ENCODE data around the gene DIO1. TPM values are rescaled to one million over a fixed set of nuclear protein-coding genes. Genes with fewer than 3 reads are reported as not detected.

The DIO1 gene
- total and polyA plus RNA-seq, 4 experiments from 2014 or later: not detected

DNA sequence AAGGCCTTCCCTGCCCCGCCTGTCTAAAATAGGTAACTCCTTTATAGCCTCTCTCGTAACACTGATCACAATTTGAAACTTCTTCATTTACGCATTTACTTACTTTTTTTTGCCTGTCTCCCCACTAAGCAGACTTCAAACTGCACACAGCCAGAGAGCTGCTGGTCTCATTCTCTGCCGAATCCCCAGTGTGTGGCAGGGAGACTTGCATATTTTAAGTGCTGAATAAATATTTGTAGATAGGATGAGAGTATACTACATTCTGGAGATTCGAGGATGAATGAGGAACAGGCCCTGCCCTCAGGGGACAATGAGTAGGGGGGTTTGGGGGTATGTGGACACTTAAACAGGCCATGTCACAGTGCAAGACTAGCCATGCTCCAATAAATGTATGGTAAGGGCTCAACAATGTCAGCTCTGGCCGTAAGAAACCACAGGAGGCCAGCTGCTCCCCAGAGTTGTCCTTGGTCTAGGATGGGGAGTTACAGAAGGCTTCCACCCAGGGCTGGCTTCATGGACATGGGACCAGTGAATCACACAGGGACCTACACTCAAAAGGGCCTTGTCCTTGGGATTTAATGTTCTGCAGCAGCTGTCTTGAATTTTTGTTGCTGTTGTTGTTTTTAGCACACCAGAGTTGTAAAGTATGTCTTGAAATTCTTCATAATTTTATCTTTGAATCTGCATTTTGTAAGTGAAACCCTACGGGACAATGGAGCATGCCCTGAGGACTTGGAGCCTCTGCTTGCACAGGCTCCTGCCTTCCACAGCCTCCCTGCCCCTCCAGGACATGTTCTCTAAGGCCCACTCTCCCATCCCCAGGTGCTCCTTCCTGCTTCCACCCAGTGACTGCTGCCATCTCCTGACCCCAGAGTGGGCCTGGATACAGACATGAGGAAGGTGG is 8.5 kb downstream of the DIO1 start:
- intact Hi-C loops (cut with micrococcal nuclease): no loop called here
- Mint-ChIP-seq H3K4me3 (no peak overlapping the region), H3K9me3 (no peaks in the 10 kb centered on the region), H3K27me3 (no peaks in the 10 kb centered on the region), H3K36me3 (no peaks in the 10 kb centered on the region), H3K27ac (peak overlapping the region in 1 of 7 donors; percentile 31), H3K4me1 (no peaks in the 10 kb centered on the region)
- ChIA-PET CTCF (ENCODE audit: partially characterized antibody) (no interaction called here), POLR2A (ENCODE audit: partially characterized antibody) (interaction anchor here (1.1 to 1.8 kb wide), 2 partner anchors 9 to 12 kb away, joined by 3 to 5 read pairs; partner anchors contain the start of gene YIPF1)
- no peak for DNase-seq
- Histone ChIP-seq H3K9me3 (ENCODE audit: control insufficient read depth in 1 of 2, low read length in 2 of 2) (no peaks in the 10 kb centered on the region), H3K4me1 (ENCODE audit: insufficient read depth, low read length) (no peaks in the 10 kb centered on the region), H3K27me3 (ENCODE audit: insufficient read depth, low read length) (no peaks in the 10 kb centered on the region), H3K4me3 (ENCODE audit: low read length in 2 of 2) (no peak overlapping the region), H3K27ac (ENCODE audit: low read depth, low read length) (no peak overlapping the region), H3K36me3 (ENCODE audit: insufficient read depth, low read length) (no peaks in the 10 kb centered on the region)

DNA sequence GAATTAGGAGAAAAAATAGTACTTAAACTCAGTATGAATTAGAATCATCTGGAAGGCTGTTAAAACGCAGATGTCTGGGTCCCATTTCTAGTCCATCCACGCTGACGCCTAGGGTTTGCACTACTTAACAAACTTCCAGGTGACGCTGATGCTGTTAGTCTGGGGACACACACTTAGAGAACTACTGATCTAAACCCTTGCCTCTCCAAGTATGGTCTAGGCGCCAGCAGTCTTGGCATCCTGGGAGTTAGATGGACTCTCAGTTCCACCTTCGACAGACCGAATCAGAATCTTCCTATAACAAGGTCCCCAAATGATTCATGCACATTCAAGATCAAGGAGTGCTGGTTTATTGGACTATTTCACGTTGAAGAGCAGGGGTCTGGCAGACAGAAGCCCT is 11.5 kb downstream of the DIO1 start:
- Mint-ChIP-seq H3K27me3 (no peaks in the 10 kb centered on the region), H3K9me3 (no peaks in the 10 kb centered on the region), H3K4me3 (no peak overlapping the region), H3K27ac (no peak overlapping the region), H3K4me1 (no peaks in the 10 kb centered on the region), H3K36me3 (peaks cover 1 to 6% of the 10 kb centered on the region in 2 donors)
- ChIA-PET CTCF (ENCODE audit: partially characterized antibody) (no interaction called here), POLR2A (ENCODE audit: partially characterized antibody) (no interaction called here)
- Histone ChIP-seq H3K4me3 (ENCODE audit: low read length in 2 of 2) (no peak overlapping the region), H3K27ac (ENCODE audit: low read depth, low read length) (no peak overlapping the region), H3K4me1 (ENCODE audit: insufficient read depth, low read length) (no peaks in the 10 kb centered on the region), H3K9me3 (ENCODE audit: control insufficient read depth in 1 of 2, low read length in 2 of 2) (no peaks in the 10 kb centered on the region), H3K36me3 (ENCODE audit: insufficient read depth, low read length) (no peaks in the 10 kb centered on the region), H3K27me3 (ENCODE audit: insufficient read depth, low read length) (no peaks in the 10 kb centered on the region)
- no peak for DNase-seq
- intact Hi-C loops (cut with micrococcal nuclease): no loop called here

DNA sequence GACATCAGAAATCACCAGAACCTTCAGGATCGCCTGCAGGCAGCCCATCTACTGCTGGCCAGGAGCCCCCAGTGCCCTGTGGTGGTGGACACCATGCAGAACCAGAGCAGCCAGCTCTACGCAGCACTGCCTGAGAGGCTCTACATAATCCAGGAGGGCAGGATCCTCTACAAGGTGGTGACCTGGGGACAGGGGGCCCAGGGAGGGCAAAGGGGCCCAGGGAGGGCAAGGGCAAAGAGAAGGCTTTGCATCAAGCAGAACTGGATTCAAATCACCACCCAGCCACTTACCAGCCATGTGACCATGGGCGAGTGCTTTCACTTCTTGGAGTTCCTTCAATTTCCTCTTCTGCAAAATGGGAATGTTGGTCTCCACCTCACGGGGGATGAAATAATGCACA is 12.1 kb downstream of the DIO1 start:
- no peaks in the 10 kb centered on the region for H3K36me3 ChIP-seq (ENCODE audit: insufficient read depth, low read length)
- ChIA-PET CTCF (ENCODE audit: partially characterized antibody) (no interaction called here), POLR2A (ENCODE audit: partially characterized antibody) (no interaction called here)
- intact Hi-C loops (cut with micrococcal nuclease): no loop called here
- Mint-ChIP-seq H3K27me3 (no peaks in the 10 kb centered on the region), H3K27ac (no peak overlapping the region), H3K36me3 (peaks cover 1 to 6% of the 10 kb centered on the region in 2 donors), H3K4me1 (no peaks in the 10 kb centered on the region), H3K4me3 (no peak overlapping the region), H3K9me3 (no peaks in the 10 kb centered on the region)
- H3K27me3 ChIP-seq (ENCODE audit: insufficient read depth, low read length): no peaks in the 10 kb centered on the region
- H3K27ac ChIP-seq (ENCODE audit: low read depth, low read length): no peak overlapping the region
- no peaks in the 10 kb centered on the region for H3K9me3 ChIP-seq (ENCODE audit: control insufficient read depth in 1 of 2, low read length in 2 of 2)
- no peaks in the 10 kb centered on the region for H3K4me1 ChIP-seq (ENCODE audit: insufficient read depth, low read length)
- no peak overlapping the region for H3K4me3 ChIP-seq (ENCODE audit: low read length in 2 of 2)
- DNase-seq: no peak

DNA sequence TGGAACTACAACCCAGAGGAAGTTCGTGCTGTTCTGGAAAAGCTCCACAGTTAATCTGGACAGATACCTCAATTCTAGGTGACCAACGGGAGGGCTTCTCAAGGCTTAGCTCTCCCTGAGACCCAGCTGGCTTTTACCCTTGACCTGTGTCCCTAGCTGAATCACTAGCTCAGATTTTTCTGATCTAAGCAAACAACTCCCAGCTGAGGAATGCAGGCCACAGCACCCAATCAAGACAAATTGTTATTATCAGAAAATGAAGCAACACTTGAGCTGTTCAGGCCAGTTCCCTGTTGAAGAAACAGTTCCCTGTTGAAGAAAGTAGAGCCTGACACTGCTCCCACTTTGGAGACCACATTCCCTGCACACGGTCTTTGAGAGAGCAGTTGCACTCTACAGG is 16.0 kb downstream of the DIO1 start:
- Histone ChIP-seq H3K9me3 (ENCODE audit: control insufficient read depth in 1 of 2, low read length in 2 of 2) (no peaks in the 10 kb centered on the region), H3K4me1 (ENCODE audit: insufficient read depth, low read length) (no peaks in the 10 kb centered on the region), H3K4me3 (ENCODE audit: low read length in 2 of 2) (no peak overlapping the region), H3K36me3 (ENCODE audit: insufficient read depth, low read length) (no peaks in the 10 kb centered on the region), H3K27me3 (ENCODE audit: insufficient read depth, low read length) (no peaks in the 10 kb centered on the region), H3K27ac (ENCODE audit: low read depth, low read length) (no peak overlapping the region)
- H3K36me3 Mint-ChIP-seq: peaks cover 11 to 17% of the 10 kb centered on the region in 2 donors
- ChIA-PET POLR2A (ENCODE audit: partially characterized antibody) (no interaction called here), CTCF (ENCODE audit: partially characterized antibody) (interaction anchor here (0.8 to 1.4 kb wide), 3 partner anchors 31 to 50 kb away, joined by 3 to 4 read pairs (median 4); no protein-coding TSS in a partner anchor)
- H3K9me3 Mint-ChIP-seq: no peaks in the 10 kb centered on the region
- intact Hi-C loops (cut with micrococcal nuclease): no loop called here
- DNase-seq: no peak
- no peak overlapping the region for H3K27ac Mint-ChIP-seq
- H3K4me3 Mint-ChIP-seq: no peak overlapping the region
- no peaks in the 10 kb centered on the region for H3K27me3 Mint-ChIP-seq
- peaks cover 0 to 1% (median 0%) of the 10 kb centered on the region in 4 donors for H3K4me1 Mint-ChIP-seq

DNA sequence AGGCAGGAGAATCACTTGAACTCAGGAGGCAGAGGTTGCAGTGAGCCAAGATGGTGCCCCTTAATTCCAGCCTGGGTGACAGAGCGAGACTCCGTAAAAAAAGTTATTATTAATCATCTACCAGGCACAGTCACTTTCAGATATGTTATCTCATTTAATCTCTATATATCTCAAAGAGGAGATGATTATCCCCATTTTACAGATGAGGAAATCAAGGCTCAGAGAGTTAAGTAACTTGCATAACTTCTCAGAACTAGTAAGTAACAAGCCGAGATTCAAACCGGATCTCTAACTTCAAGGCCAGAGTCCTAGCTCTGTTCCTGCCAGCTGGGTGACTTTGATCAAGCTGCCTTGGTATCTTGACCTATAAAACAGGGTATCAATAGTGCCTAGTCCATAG is 17.5 kb downstream of the DIO1 start:
- Histone ChIP-seq H3K27ac (ENCODE audit: low read depth, low read length) (no peak overlapping the region), H3K9me3 (ENCODE audit: control insufficient read depth in 1 of 2, low read length in 2 of 2) (no peaks in the 10 kb centered on the region), H3K36me3 (ENCODE audit: insufficient read depth, low read length) (no peaks in the 10 kb centered on the region), H3K27me3 (ENCODE audit: insufficient read depth, low read length) (no peaks in the 10 kb centered on the region), H3K4me3 (ENCODE audit: low read length in 2 of 2) (no peak overlapping the region), H3K4me1 (ENCODE audit: insufficient read depth, low read length) (peaks cover 11% of the 10 kb centered on the region)
- intact Hi-C loops (cut with micrococcal nuclease): no loop called here
- Mint-ChIP-seq H3K4me3 (no peak overlapping the region), H3K27me3 (no peaks in the 10 kb centered on the region), H3K36me3 (peaks cover 17 to 18% of the 10 kb centered on the region in 2 donors), H3K27ac (no peak overlapping the region), H3K4me1 (peaks cover 6 to 11% (median 8%) of the 10 kb centered on the region in 4 donors), H3K9me3 (no peaks in the 10 kb centered on the region)
- CTCF ChIA-PET (ENCODE audit: partially characterized antibody): interaction anchor here (1.3 kb wide), 1 partner anchor 51 kb away, joined by 4 read pairs; no protein-coding TSS in a partner anchor
- no peak for DNase-seq
- POLR2A ChIA-PET (ENCODE audit: partially characterized antibody): no interaction called here

DNA sequence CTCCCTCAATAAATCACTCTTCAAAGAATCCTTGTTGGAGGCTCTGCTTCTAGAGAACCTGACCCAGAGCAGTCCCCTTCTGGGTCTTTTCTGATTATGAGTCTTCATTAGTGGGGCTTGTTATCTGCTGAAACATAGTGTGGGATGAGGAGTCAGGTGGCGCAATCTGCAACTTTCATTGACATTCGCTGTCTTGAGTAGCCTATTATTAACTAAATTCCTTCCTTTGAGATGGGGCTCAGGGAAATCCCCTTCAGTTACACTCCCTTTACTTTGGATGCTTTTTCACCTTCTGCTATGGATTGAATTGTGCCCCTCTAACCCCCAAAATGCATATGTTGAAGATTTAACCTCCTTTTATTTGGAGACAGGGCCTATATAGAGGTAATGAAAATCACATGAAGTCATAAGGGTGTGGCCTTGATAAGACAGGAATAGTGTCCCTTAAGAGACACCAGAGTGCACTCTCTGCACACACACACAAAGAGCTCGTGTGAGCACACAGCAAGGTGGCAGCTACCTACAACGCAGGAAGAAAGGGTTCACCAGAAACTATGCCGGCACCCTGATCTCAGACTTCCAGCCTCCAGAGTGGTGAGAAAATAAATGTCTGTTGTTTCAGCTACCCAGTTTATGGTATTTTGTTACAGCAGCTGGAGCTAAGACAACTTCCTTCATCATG is 19.5 kb downstream of the DIO1 start:
- intact Hi-C loops (cut with micrococcal nuclease): no loop called here
- no peaks in the 10 kb centered on the region for H3K9me3 Mint-ChIP-seq
- ChIA-PET CTCF (ENCODE audit: partially characterized antibody) (interaction anchor here (1.8 kb wide), 1 partner anchor 53 kb away, joined by 6 read pairs; no protein-coding TSS in a partner anchor), POLR2A (ENCODE audit: partially characterized antibody) (no interaction called here)
- no peak for DNase-seq
- H3K4me1 ChIP-seq (ENCODE audit: insufficient read depth, low read length): peaks cover 11% of the 10 kb centered on the region
- no peak overlapping the region for H3K4me3 Mint-ChIP-seq
- H3K27me3 ChIP-seq (ENCODE audit: insufficient read depth, low read length): no peaks in the 10 kb centered on the region
- H3K4me1 Mint-ChIP-seq: peaks cover 8 to 18% (median 11%) of the 10 kb centered on the region in 4 donors
- H3K36me3 ChIP-seq (ENCODE audit: insufficient read depth, low read length): peaks cover 2% of the 10 kb centered on the region
- no peak overlapping the region for H3K27ac ChIP-seq (ENCODE audit: low read depth, low read length)
- H3K27ac Mint-ChIP-seq: peak overlapping the region in 1 of 7 donors; percentile 46
- no peak overlapping the region for H3K4me3 ChIP-seq (ENCODE audit: low read length in 2 of 2)
- no peaks in the 10 kb centered on the region for H3K9me3 ChIP-seq (ENCODE audit: control insufficient read depth in 1 of 2, low read length in 2 of 2)
- no peaks in the 10 kb centered on the region for H3K27me3 Mint-ChIP-seq
- peaks cover 17 to 21% of the 10 kb centered on the region in 2 donors for H3K36me3 Mint-ChIP-seq

DNA sequence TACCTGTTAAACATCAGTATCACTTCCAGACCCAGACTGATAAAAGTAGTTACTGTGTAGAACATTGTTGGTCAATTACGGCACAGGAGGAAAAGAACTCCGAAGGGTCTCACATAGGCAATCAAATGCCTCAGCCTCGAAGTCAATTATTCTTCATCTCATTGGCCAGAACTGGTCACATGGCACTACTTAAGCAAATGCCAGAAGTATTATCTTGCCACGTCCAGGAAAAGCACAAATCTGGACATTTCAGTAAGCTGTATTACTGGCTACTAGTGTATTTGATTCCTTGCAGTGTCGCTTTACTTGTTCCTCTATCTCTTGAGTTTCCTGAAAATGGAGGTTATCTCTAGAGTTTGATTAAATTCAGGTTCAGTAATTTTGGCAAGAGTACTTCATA is 24.4 kb downstream of the DIO1 start:
- H3K4me1 Mint-ChIP-seq: peaks cover 17 to 32% (median 22%) of the 10 kb centered on the region in 4 donors
- H3K36me3 ChIP-seq (ENCODE audit: insufficient read depth, low read length): peaks cover 12% of the 10 kb centered on the region

More for the DNA sequence above, 24.4 kb downstream of the DIO1 start:
- ChIA-PET POLR2A (ENCODE audit: partially characterized antibody) (interaction anchor here (1.2 kb wide), 1 partner anchor 27 kb away, joined by 5 read pairs; the partner anchor contains the start of gene IFT25), CTCF (ENCODE audit: partially characterized antibody) (interaction anchor here (1.3 kb wide), 1 partner anchor 41 kb away, joined by 6 read pairs; no protein-coding TSS in a partner anchor)
- H3K36me3 Mint-ChIP-seq: peaks cover 22 to 27% of the 10 kb centered on the region in 2 donors
- no peaks in the 10 kb centered on the region for H3K9me3 ChIP-seq (ENCODE audit: control insufficient read depth in 1 of 2, low read length in 2 of 2)
- no peak overlapping the region for H3K4me3 Mint-ChIP-seq
- no peaks in the 10 kb centered on the region for H3K9me3 Mint-ChIP-seq
- H3K4me3 ChIP-seq (ENCODE audit: low read length in 2 of 2): no peak overlapping the region
- no peaks in the 10 kb centered on the region for H3K27me3 Mint-ChIP-seq
- peaks cover 16% of the 10 kb centered on the region for H3K4me1 ChIP-seq (ENCODE audit: insufficient read depth, low read length)
- intact Hi-C loops (cut with micrococcal nuclease): no loop called here
- peak overlapping the region in 1 of 7 donors; percentile 4 for H3K27ac Mint-ChIP-seq
- H3K27me3 ChIP-seq (ENCODE audit: insufficient read depth, low read length): no peaks in the 10 kb centered on the region
- DNase-seq: no peak
- H3K27ac ChIP-seq (ENCODE audit: low read depth, low read length): no peak overlapping the region

All from CD4-positive, alpha-beta memory T cell (primary cell).